Embryonic facial prominence (tissue), 1 donor: Measurements from ENCODE around the gene MAP7.
A peak's percentile ranks its signal among the peaks of the same experiment; 100 is the strongest.

Source experiments
- DNase-seq: peaks from one replicate; pipeline ENCODE4 v3.0.0-alpha.2; 2016; ENCODE audit errors: extremely low spot score

The MAP7 gene

GRCh38 chr6:136529710-136530109 lies 20.5 kb downstream of the MAP7 start:
- no peak for DNase-seq

DNA sequence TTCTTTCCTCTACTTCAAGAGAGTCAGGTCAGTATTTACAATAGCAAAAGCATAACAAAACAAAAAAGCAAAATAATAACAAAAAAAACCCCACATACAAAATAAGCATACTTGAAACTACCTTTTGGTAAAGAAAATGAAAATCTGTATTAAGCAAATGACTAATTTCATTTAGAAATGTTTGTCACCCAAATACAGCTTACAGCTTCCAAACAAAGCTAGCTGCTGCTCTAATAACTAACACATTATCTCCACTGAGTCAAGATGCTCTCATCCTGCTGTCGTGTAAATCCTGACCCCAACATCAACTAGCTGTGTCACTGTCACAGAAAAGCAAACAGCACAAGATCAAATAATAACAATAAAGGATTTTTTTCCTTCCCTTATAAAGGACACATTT lies 21.7 kb downstream of the MAP7 start:
- no peak for DNase-seq

DNA sequence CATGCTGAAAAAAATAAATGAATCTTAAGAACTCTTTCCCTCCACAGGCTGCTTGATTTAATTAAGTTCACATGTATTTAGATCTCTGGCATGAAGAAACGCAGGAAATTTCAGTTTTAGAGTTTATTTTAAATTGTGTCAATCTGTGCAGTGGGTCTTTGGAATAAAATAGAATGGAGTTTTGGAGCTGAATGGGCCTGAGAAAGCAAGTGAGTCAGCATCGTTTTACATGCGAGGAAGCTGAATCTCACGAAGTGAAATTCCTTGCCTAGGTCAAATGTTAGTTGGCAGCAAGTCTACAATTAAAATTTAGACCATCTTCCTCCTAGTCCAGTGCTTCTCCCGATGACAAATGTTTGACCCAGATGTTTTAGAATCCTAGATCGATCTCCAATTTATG lies 22.4 kb downstream of the MAP7 start:
- DNase-seq = no peak

GRCh38 chr6:136526937-136527336 lies 23.3 kb downstream of the MAP7 start:
- DNase-seq = no peak

DNA sequence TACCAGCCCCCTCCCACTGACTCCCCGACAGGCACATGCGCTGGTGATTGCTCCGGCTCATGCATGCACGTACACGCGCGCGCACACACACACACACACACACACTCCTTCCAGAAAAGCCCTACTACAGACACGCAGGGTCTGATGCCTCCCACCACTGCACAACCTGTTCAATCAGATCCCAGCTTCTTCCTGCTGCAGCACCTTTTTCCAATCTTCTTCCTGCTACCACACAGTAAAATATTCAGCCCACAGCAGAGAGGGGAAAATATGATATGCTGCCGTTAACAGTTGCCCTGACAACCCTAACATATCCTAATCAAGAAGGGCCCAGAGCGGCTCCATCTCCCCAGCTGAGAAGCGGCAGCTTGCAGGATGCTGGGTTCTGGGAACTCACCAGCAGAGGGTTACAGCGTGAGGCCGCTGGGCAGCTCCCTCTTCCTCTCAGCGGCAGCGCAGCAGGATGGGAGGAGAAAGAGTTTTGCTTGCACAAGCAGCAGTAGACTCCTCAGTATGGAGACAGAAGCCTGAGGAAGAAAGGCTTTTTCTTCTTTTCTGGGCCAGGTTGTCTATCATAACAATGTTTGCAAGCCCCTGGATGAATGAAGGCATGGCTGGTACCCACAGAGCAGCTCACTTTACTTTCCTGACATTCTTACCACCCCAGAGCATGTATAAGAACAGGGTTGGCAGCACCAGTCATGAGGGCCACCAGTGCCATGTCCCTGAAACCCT lies 23.9 kb downstream of the MAP7 start:
- DNase-seq = peak; percentile 36

- DNase-seq = no peak
These were observed 24.5 kb downstream of the MAP7 start for GRCh38 chr6:136525586-136526195.

DNA sequence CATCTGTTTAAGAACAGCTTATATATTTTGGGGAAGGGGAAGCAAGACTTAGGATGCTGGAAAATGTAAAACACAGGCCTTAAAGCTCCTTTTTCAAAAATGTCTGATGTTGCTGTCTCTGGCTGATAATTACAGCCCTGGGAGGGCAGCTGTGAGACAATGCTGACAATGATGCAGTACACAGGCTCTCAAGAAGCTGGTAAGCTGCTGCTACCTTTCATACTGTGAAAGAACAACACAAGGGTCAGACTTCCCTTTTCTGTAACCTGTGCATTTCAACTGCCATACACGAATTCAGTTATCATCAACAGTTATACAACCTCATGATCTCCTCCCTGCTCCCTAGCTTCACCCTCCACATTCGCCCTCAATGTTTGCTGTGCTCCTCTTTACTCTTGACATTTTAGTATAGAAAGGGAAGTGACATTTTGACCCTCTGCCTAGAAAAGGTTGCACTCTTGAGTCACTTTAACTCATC lies 25.2 kb downstream of the MAP7 start:
- no peak for DNase-seq

- no peak for DNase-seq
These were observed 25.8 kb downstream of the MAP7 start for GRCh38 chr6:136524339-136524935.

GRCh38 chr6:136523196-136523595 lies 27.0 kb downstream of the MAP7 start:
- DNase-seq = no peak

GRCh38 chr6:136522636-136523035 lies 27.6 kb downstream of the MAP7 start:
- no peak for DNase-seq

DNA sequence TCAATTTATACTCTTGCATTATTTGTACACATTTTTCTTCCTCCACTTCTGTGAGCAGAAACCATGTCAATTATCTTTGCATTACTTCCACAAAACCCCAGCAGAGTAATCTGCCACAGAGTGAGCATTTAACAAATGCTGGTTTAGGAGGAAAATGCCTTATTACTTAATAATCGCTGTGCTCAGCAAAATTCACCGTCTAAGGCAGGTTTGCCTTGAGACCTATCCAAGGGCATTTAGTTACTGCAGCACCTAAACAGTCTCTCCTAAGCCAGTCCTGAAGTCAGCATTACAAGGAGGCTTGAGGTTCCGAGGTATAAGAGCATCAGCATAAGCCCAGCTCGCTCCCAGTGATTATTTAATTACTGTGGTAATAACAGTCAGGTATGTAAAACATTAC lies 28.3 kb downstream of the MAP7 start:
- no peak for DNase-seq

- DNase-seq = no peak
These were observed 28.8 kb downstream of the MAP7 start for GRCh38 chr6:136521427-136521826.

GRCh38 chr6:136520517-136520916 lies 29.7 kb downstream of the MAP7 start:
- DNase-seq = no peak

- DNase-seq = no peak
These were observed 32.6 kb downstream of the MAP7 start for GRCh38 chr6:136517582-136517981.

- no peak for DNase-seq
These were observed 33.2 kb downstream of the MAP7 start for GRCh38 chr6:136517002-136517401.

DNA sequence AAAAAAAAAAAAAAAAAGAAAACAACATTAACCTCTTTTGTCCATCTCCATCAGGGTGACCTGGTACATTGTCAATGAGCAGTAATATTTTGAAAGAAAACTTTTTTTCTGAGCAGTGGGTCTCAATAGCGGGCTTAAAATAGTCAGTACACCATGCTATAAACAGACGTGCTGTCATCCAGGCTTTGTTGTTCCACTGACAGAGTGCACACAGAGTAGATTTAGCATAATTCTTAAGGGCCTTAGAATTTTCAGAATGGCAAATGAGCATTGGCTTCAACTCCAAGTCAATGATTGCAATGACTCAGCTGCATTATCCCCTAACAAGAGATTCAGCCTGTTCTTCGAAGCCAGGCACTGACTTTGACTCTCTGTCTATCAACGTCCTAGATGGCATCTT lies 35.6 kb downstream of the MAP7 start:
- DNase-seq = no peak

- no peak for DNase-seq
These were observed 38.3 kb downstream of the MAP7 start for GRCh38 chr6:136511926-136512325.

DNA sequence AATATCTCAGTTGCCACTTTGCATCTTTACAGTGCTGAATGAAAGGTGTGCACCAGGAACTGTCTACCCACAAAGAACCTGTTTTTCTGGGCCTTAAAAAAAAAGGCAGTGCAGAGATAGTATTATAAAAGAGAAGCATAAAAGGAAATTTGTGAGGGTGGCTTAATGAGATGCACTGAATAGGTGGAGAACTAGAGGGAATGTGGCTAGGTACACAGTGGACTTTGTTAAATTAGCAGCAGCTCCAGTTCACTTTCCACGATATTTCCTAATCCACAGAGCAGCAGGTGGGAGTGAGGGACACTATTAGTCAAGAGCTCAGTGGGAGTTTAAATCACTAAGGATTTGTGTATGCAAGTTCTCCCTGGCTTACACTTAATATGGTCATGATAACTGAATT lies 38.8 kb downstream of the MAP7 start:
- no peak for DNase-seq

DNA sequence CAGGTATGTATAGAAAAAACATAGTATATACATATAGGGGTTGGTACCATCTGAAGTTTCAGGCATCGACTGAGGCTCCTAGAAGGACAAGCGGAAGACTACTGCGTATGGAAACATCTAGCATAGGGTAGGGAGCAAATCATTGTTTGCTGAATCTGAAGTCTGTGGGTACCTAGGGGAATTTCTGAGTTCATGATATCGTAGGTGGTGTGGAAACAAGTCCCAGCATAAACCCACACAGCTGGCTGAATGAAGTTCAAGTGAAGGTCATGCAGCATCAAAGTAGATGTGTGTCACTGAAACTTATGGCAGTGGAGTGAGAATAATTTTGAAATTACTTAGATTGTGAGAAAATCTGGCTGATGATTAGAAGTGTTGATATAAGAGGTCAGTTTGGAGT lies 39.4 kb downstream of the MAP7 start:
- DNase-seq = no peak

DNA sequence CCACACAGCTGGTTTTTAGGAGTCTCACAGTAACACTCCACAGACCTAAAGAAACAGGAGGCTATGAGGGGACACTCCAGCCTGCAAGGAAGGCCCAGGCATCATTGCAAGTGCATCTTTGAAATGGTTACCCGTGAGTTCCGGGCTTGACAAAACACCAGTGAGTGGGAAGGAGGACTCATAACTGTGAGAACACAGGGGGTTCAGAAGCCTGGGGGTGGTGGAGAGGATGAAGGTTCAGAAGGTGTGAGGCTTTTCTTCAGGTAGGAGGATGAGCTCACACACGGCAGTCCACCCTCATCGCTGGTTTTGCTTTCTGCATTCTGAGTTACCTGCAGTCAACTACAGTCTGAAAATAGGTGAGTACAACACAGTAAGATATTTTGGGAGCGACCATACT lies 39.9 kb downstream of the MAP7 start:
- DNase-seq = no peak

DNA sequence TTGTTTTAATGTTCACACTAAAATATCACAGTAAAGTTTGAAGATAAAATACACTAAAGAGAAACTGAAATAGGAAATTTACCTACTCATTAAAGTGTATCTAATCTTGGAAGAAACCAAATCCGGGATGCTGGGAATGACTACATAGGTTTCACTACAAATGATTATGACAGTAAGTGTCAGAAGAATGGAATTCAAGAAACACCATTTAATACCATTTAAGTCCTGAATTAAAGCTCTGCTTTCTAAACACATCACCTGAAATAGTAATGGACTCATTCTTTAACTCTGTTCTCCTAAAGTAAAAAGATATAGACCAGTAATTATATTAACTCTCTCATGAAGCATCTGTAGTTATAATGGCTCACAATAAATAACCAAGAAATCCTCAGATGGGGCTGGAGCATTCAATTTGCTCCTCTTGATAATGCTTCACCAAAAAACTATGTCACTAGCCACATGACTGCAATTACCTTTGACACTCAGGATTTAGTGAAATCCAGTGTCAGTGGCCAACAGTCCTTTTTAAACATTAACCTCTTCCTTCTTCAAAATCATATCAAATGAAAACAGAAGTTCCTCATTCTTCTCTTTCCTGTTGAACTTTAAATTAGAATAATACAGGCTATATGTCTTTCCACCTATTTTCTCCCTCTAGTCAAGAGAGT lies 41.4 kb downstream of the MAP7 start:
- DNase-seq = no peak

DNA sequence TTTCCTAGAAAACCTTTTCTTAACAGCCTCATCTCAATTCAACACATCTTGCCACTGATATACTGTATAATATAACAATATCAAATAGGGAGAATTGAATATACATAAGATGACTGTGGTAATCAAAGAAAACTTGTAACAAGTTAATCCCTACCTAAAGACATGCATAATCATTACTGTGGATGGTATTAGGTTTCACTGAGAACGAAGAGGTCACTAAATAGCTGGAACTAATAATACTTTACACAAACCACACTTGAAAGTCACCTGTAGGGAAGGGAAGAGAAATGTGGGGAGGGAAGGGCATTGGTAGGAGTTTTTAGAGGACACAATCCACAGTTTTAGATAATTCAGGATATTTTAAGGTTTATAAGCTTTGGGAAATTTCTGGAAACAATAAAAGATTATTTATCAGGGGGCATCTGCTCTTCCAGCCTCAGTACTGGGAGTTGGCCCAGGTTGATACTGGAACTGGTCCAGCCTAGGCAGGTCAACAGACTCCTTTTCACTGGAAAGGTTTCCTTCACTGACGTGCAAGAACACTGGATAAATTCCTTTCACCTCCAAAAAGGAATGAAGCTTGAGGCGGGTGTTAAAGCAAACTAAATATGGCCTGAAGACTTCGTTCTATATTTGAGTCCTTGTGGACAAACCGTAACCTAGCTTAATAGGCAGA lies 44.0 kb downstream of the MAP7 start:
- DNase-seq = no peak
